Neural progenitor cell (in vitro differentiated cells): ENCODE results near the gene MAGI2.

Source experiments
- CTCF ChIP-seq: fragments of 200-600 bp; sonication (generic); IDR thresholded peaks from 2 replicates; pipeline ENCODE4 v1.5.1; 2017; ENCODE audit warnings: antibody characterized with exemption, mild to moderate bottlenecking
- EZH2 ChIP-seq: fragments of 200-600 bp; sonication (generic); IDR thresholded peaks from 2 replicates; pipeline ENCODE4 v1.6.1; 2017; ENCODE audit warnings: antibody characterized with exemption, mild to moderate bottlenecking, moderate library complexity

GRCh38 chr7:79285756-79286155 lies 167.7 kb downstream of the MAGI2 start:
- no peak for TF ChIP-seq CTCF
- no peak for TF ChIP-seq EZH2
